Hepatocyte (in vitro differentiated cells): ENCODE results near the gene DNAJC15. TPM values are rescaled to one million over a fixed set of nuclear protein-coding genes. Genes with fewer than 3 reads are reported as not detected.

Experiments
- DNase-seq: peaks from one replicate; pipeline ENCODE4 v3.0.0-alpha.2; 2016; ENCODE audit warnings: low spot score
- H2AFZ ChIP-seq: fragments of 200-600 bp; sonication (generic); 2 replicates; pipeline ENCODE4 v1.6.0; 2016; ENCODE audit warnings: antibody characterized with exemption, mild to moderate bottlenecking
- H3K27ac ChIP-seq: fragments of 200-600 bp; sonication (generic); 2 replicates; pipeline ENCODE4 v1.5.1; 2016; ENCODE audit warnings: mild to moderate bottlenecking
- H3K27me3 ChIP-seq: fragments of 200-600 bp; sonication (generic); 2 replicates; pipeline ENCODE4 v1.6.1; 2016
- H3K36me3 ChIP-seq: fragments of 200-600 bp; sonication (generic); replicated peaks from 2 replicates; pipeline ENCODE4 v1.5.1; 2016; ENCODE audit warnings: low read depth; ENCODE audit not compliant: insufficient read depth
- H3K4me1 ChIP-seq: fragments of 200-600 bp; sonication (generic); 2 replicates; pipeline ENCODE4 v1.5.1; 2016; ENCODE audit warnings: mild to moderate bottlenecking, moderate library complexity; ENCODE audit not compliant: insufficient read depth
- H3K4me2 ChIP-seq: fragments of 200-600 bp; sonication (generic); 2 replicates; pipeline ENCODE4 v1.6.0; 2016
- H3K4me3 ChIP-seq: fragments of 200-600 bp; sonication (generic); 2 replicates; pipeline ENCODE4 v1.5.1; 2016; ENCODE audit warnings: mild to moderate bottlenecking
- H3K79me2 ChIP-seq: fragments of 200-600 bp; sonication (generic); 2 replicates; pipeline ENCODE4 v1.6.0; 2017; ENCODE audit warnings: mild to moderate bottlenecking
- H3K9me2 ChIP-seq: fragments of 200-600 bp; sonication (generic); replicated peaks from 2 replicates; pipeline ENCODE4 v1.6.0; 2017; ENCODE audit warnings: mild to moderate bottlenecking; ENCODE audit not compliant: insufficient read depth
- H3K9me3 ChIP-seq: fragments of 200-600 bp; sonication (generic); 2 replicates; pipeline ENCODE4 v1.5.1; 2016; ENCODE audit warnings: low read depth, mild to moderate bottlenecking
- H4K20me1 ChIP-seq: fragments of 200-600 bp; sonication (generic); 2 replicates; pipeline ENCODE4 v1.6.0; 2016; ENCODE audit warnings: mild to moderate bottlenecking; ENCODE audit not compliant: insufficient read depth, poor library complexity, severe bottlenecking
- EZH2 ChIP-seq: fragments of 200-600 bp; sonication (generic); IDR thresholded peaks from 2 replicates; pipeline ENCODE4 v1.6.1; 2016; ENCODE audit warnings: antibody characterized with exemption, mild to moderate bottlenecking, borderline replicate concordance
- EZH2phosphoT487 ChIP-seq: fragments of 200-600 bp; sonication (generic); IDR thresholded peaks from one replicate; pipeline ENCODE4 v1.6.1; 2018; ENCODE audit warnings: antibody characterized with exemption, mild to moderate bottlenecking, low read depth, moderate library complexity; ENCODE audit not compliant: unreplicated experiment, severe bottlenecking
- WGBS: methylation state at CpG from one replicate; pipeline ENCODE4 v1.1.6; 2016; ENCODE audit warnings: low lambda C conversion rate; ENCODE audit errors: missing lambda C conversion rate; 5-methylcytosine and 5-hydroxymethylcytosine counted together
- polyA plus RNA-seq: library from polyadenylated mRNA; unstranded; fragments of >200 nt; fragmentation: Nextera tagmentation; extraction: Ambion mirVana; gene quantifications from 2 replicates; pipeline ENCODE4 v1.2.1, GENCODE V29; 2016
- total RNA-seq: library from RNA; depleted of rRNA; stranded (reverse); fragments of >200 nt; gene quantifications from 2 replicates; pipeline ENCODE4 v1.2.3, GENCODE V29; 2014
- TF ChIP-seq, protein P1 (sequence below): fragments of 200-600 bp; sonication (generic); IDR thresholded peaks from 2 replicates; pipeline ENCODE4 v1.5.1; 2016; ENCODE audit warnings: antibody characterized with exemption, mild to moderate bottlenecking; ENCODE audit not compliant: poor library complexity

Gene DNAJC15
- total and polyA plus RNA-seq, 2 experiments from 2014 or later, result 3.5 to 10.6 TPM

DNA sequence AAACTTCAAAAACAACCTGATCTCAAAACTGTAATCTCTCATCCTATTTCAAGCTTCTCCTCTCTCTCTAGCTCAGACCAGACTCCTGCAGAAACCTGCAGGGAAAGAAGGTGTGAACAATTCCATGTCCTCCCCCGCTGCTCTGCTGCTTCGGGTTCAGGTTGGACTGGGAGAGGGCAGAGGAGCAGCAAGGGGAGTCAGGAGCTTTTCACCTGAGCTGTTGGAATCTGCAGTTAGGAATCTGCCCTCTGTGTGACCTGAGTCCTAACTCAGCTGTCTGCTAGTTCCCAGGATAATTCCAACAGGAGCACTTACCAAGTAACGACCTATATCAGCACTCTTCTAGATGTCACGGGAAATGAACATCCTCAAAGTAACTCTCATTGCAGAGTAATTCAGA lies 118.3 kb downstream of the DNAJC15 start:
- Histone ChIP-seq H3K4me2 (no peak overlapping the region), H3K9me3 (no peaks in the 10 kb centered on the region), H3K27ac (no peak overlapping the region), H3K9me2 (no peaks in the 10 kb centered on the region), H3K79me2 (no peaks in the 10 kb centered on the region), H3K4me3 (no peak overlapping the region), H3K4me1 (peaks cover 10% of the 10 kb centered on the region), H4K20me1 (no peaks in the 10 kb centered on the region), H3K36me3 (no peaks in the 10 kb centered on the region), H3K27me3 (no peaks in the 10 kb centered on the region), H2AFZ (no peak overlapping the region)
- WGBS, result 63% methylated on average over 4 of the region's 4 CpGs
- TF ChIP-seq, protein P1, sequence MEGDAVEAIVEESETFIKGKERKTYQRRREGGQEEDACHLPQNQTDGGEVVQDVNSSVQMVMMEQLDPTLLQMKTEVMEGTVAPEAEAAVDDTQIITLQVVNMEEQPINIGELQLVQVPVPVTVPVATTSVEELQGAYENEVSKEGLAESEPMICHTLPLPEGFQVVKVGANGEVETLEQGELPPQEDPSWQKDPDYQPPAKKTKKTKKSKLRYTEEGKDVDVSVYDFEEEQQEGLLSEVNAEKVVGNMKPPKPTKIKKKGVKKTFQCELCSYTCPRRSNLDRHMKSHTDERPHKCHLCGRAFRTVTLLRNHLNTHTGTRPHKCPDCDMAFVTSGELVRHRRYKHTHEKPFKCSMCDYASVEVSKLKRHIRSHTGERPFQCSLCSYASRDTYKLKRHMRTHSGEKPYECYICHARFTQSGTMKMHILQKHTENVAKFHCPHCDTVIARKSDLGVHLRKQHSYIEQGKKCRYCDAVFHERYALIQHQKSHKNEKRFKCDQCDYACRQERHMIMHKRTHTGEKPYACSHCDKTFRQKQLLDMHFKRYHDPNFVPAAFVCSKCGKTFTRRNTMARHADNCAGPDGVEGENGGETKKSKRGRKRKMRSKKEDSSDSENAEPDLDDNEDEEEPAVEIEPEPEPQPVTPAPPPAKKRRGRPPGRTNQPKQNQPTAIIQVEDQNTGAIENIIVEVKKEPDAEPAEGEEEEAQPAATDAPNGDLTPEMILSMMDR, result no peak
- TF ChIP-seq EZH2 (no peak), EZH2phosphoT487 (no peak)
- DNase-seq, result no peak

DNA sequence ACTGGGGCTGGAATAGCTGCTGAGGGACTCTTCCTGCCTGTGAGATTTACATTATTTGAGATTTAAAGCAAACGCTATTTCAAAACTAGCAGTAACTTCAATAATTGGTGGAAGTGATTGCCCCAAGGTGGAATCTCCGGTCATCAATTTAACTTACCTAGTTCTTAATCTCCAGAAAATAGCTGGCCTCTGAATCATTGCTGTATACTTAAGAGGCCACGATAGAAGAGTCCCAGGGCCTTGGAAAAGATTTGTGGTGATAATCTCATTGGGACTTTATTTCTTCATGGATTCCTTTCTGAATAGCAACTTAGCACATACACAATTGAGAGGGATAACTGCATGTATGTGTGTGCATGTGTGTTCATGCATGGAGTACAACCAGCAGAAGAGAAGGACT lies 120.2 kb downstream of the DNAJC15 start:
- TF ChIP-seq, protein P1, result no peak
- no peak for TF ChIP-seq EZH2phosphoT487
- TF ChIP-seq EZH2, result no peak
- Histone ChIP-seq H3K27ac (no peak overlapping the region), H3K4me3 (no peak overlapping the region), H3K9me3 (no peaks in the 10 kb centered on the region), H3K9me2 (no peaks in the 10 kb centered on the region), H3K79me2 (no peaks in the 10 kb centered on the region), H3K4me1 (peaks cover 9% of the 10 kb centered on the region), H3K36me3 (no peaks in the 10 kb centered on the region), H2AFZ (no peak overlapping the region), H4K20me1 (no peaks in the 10 kb centered on the region), H3K27me3 (no peaks in the 10 kb centered on the region), H3K4me2 (no peak overlapping the region)
- 35% methylated on average over 3 of the region's 3 CpGs for WGBS
- DNase-seq, result no peak

DNA sequence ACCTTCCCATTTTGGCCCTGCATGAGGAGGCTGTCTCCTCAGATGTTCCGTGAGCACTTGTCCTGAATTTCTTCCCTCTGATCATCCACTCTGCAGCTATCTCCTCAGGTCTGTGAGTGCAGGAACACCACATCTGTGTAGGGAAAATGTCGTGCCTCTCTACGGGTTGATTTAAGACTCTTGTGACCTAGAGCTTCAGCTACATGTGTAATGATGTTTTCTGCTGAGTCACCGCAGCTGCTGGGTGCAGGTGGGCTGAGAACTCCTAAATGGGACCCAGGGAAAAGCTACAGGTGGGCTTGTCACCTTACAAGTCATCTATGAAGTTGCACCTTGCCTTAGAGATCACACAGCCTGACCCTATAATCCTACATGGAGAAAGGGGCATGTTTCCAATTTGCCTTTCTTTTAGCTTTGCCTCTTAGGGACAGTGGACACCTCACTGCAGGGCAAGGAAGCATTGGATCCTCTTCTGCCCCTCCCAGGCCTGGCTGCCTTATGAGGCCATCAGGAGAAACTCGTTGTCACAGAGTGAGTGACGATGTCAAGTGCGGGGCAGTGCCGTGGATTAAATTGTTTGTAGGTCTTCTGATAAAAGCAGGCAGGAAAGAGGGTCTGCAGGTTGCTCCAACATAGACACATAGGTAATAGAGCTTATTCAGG lies 122.3 kb downstream of the DNAJC15 start:
- no peak overlapping the region for H3K4me2 ChIP-seq
- no peaks in the 10 kb centered on the region for H3K4me1 ChIP-seq
- no peaks in the 10 kb centered on the region for H3K27me3 ChIP-seq
- no peaks in the 10 kb centered on the region for H3K9me3 ChIP-seq
- 75% methylated on average over 8 of the region's 8 CpGs for WGBS
- no peaks in the 10 kb centered on the region for H3K9me2 ChIP-seq
- H3K4me3 ChIP-seq, result no peak overlapping the region
- H3K79me2 ChIP-seq, result no peaks in the 10 kb centered on the region
- no peak for DNase-seq
- TF ChIP-seq EZH2phosphoT487 (no peak), EZH2 (no peak)
- TF ChIP-seq, protein P1, result no peak
- no peak overlapping the region for H2AFZ ChIP-seq
- no peaks in the 10 kb centered on the region for H3K36me3 ChIP-seq
- H3K27ac ChIP-seq, result no peak overlapping the region
- H4K20me1 ChIP-seq, result no peaks in the 10 kb centered on the region
